OCI-LY3 (cell line): ENCODE results near the gene LAMC1.

Experiments used
- CTCF ChIP-seq: fragments of 200-600, 300-600 bp; sonication (generic); IDR thresholded peaks from 2 replicates; pipeline ENCODE4 v1.5.1; 2014; ENCODE audit warnings: antibody characterized with exemption, low read length, low read depth
- EZH2phosphoT487 ChIP-seq: fragments of 200-600 bp; shearing (Covaris generic); IDR thresholded peaks from 2 replicates; pipeline ENCODE4 v1.6.1; 2018; ENCODE audit warnings: antibody characterized with exemption, mixed run types, low read depth

GRCh38 chr1:183003203-183003602 lies 20.0 kb upstream of the LAMC1 start:
- TF ChIP-seq CTCF (no peak), EZH2phosphoT487 (no peak)
